T-helper 2 cell (primary cell): ENCODE measurements around the gene MCCC1.
A peak's percentile ranks its signal among the peaks of the same experiment; 100 is the strongest.

Experiments
- DNase-seq, 5 experiments: peaks; one replicate each; pipeline versions ENCODE4 v3.0.0 to v3.0.0-alpha.2; 2012 to 2022

Gene MCCC1

DNA sequence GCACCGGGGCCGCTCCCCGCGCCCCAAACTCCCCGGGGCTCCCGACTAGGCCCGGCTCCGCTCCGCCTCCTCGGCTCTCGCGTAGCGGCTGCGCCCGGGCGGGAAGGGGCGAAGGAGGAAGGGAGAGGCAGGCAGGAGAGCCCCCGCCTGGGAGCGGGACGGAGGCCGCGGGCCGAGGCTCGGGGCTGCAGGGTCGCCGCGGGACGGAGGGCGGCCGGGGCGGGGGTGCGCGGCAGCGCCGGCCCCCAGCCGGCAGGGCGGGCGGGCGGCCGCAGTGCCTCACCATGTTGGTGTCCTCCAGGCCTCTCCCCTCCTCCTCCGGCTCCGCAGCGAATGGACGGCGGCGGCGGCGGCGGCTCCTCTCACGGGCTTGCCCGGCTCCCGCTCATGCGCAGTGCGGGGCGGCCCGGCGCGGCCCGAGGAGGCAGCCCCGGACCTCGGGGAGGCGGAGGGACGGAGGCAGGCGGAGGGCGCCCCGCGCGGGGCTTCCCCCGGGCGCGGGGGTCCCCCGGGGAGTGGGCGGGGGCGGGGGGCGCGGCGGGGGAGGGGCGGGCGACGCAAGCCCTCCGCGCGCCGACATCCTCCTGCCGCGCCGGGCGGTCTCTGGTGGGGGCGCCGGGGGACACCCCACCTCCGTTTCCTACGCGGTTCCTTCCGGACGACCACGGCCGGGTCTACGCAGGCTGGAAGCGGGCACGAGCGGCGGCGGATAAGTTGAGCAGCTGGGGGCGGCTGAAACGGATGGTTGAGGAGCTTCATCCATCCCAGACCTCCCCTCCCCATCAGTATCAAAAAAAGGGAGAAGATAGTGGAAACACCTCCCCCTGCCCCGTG lies 118.9 kb downstream of the MCCC1 start, which contains the start of gene DCUN1D1:
DCUN1D1 (minus strand) TSS at position 335 of the 834 bp plus-strand sequence; CDS start at position 286, 49 bp downstream.
- DNase-seq: peak; percentile 81 to 89 (median 84)

- peak in 2 of 5 experiments; percentile 15 to 54 for DNase-seq
Measured at GRCh38 chr3:182979674-182980191, 119.6 kb downstream of the MCCC1 start.

DNA sequence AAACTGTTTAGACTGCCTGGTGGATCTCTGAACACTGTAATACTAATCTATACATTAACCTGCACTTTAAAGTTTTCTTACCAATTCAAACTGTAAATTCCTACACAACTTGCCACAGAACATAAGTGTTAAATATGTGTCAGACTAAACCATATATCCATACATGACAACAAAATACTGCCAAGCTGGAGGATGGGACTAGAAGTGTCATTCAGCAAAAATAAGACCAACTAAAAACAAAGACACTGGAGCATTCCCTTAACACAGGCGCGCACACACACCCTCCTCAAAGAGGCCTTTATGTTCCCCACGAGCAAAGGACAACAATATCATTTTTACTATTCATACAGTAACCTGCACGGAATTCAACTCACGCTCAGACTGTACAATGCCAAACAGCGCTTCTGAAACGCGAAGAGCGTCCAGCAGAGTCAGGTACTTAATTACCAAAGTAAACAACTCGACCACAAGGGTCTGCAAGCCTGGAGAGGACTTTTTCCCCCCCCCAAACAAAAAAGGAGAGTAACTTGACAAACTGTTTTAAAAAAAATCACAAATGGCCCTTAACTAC lies 120.1 kb downstream of the MCCC1 start:
- peak in 1 of 5 experiments; percentile 28 for DNase-seq

GRCh38 chr3:182978387-182978786 lies 120.9 kb downstream of the MCCC1 start:
- no peak for DNase-seq

GRCh38 chr3:182973047-182973446 lies 126.2 kb downstream of the MCCC1 start:
- DNase-seq: no peak

DNA sequence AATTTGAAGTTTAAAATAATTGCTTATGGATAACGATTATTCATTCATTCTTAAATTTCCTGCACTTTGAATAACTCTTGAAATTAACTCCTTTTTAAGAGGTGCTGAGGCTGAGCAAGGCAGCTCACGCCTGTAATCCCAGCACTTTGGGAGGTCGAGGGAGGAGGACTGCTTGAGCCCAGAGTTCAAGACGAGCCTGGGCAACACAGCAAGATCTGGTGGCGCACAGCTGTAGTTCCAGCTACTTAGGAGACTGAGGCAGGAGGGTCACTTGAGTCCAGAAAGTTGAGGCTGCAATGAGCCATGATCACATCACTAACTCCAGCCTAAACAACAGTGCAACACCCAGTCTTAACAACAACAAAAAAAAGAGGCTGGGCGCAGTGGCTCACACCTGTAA lies 126.9 kb downstream of the MCCC1 start:
- no peak for DNase-seq

GRCh38 chr3:182971637-182972036 lies 127.7 kb downstream of the MCCC1 start:
- DNase-seq: no peak

DNA sequence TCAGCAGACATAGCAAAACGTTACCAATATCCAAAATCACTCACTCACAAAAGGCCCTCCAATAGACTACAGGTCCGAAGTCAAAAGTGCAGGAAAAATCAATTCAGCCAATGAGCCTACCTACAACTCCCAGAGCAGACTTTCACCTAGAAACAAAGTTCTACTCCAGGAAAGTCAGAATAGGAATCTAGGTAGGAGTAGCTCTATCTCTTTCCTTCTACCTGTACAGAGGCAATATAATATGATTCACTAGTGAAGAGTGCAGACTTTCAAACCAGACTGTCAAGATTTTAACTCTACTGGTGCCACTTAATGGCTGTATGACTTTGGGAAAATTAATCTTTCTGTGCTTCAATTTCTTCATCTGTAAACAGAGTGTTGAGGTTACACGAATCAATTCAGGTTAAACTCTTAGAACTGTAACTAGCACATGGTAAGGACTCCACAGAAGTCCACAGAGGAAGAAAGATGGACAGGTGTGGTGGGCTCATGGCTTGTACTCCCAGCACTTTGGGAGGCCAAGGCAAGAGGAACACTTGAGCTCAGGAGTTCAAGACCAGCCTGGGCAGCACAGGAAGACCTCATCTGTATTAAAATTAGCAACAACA lies 128.4 kb downstream of the MCCC1 start:
- DNase-seq: no peak

GRCh38 chr3:182969853-182970252 lies 129.4 kb downstream of the MCCC1 start:
- DNase-seq: no peak

GRCh38 chr3:182969277-182969676 lies 130.0 kb downstream of the MCCC1 start:
- no peak for DNase-seq

DNA sequence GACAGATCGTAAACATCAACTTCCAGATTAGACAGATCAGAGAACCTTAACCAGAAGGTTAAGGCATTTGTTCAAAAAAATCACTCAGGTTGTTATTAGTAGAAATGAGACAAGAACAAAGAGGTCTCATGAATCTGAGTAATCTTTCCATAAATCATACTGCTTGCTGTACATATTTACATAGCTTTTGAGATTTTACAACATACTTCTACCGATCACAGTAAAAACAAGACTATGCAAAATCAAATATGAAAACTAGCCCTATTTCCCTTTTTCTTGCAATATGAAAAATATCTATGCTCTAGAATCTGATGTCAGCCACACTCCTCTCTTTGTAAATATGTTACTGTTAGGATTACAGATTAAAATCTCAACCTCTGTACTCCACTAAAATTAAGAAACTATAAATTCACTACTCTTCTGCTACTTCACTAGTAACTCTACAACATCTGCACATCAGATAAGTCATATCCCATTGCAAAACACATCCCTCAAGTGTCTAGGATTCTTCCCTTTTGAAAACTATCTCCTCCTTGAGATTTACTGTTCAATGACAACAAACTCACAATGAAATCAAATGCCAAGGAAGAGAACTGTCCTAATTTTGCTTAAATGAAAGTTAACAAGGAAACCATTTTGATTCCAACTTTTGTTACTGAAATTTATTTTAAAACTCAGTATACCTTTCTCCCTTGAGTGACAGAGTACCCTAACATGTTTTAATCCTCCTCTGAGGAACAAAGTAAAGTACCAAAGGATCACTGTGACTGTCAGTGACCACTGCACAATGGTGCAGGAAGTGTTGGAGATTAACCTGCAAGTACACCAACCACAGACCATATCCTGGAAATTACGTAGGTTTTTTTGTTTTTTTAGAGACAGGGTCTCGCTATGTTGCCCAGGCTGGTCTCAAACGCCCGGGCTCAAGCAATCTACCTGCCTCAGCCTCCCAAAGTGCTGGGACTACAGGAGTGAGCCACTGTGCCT lies 131.8 kb downstream of the MCCC1 start:
- peak in 1 of 5 experiments; percentile 89 for DNase-seq

- no peak for DNase-seq
Measured at GRCh38 chr3:182965861-182966366, 133.4 kb downstream of the MCCC1 start.
